ENCODE measurements around the gene PPRC1. TPM values are rescaled to one million over a fixed set of nuclear protein-coding genes. Genes with fewer than 3 reads are reported as not detected.

Gene PPRC1
- polyA plus RNA-seq, 2 donors, result 23.4 TPM

GRCh38 chr10:102123223-102123622 lies 9.6 kb upstream of the PPRC1 start:
- Histone ChIP-seq H3K36me3 (ENCODE audit: control insufficient read depth in 2 of 2, insufficient read depth in 2 of 2, low read length in 1 of 2) (no peaks in the 10 kb centered on the region), H3K27me3 (ENCODE audit: control insufficient read depth in 1 of 2, insufficient read depth in 2 of 2, low read length in 2 of 2) (no peaks in the 10 kb centered on the region), H3K27ac (ENCODE audit: low read depth in 2 of 2, low read length in 1 of 2) (no peak overlapping the region), H3K4me3 (ENCODE audit: low read depth in 1 of 2, low read length in 2 of 2) (no peak overlapping the region), H3K9me3 (ENCODE audit: control insufficient read depth in 2 of 2, insufficient read depth in 1 of 2, low read depth in 1 of 2, low read length in 1 of 2) (no peaks in the 10 kb centered on the region), H3K4me1 (ENCODE audit: control insufficient read depth in 2 of 2, insufficient read depth in 2 of 2, low read length in 1 of 2) (peaks cover 0 to 8% of the 10 kb centered on the region in 2 donors)
- 89 to 92% methylated on average over 3 of the region's 3 CpGs for WGBS, 2 donors

GRCh38 chr10:102131286-102132170 lies 1.3 kb upstream of the PPRC1 start:
- H3K27ac ChIP-seq (ENCODE audit: low read depth in 2 of 2, low read length in 1 of 2), result peak overlapping the region in 1 of 2 donors; percentile 1
- WGBS, 2 donors, result 77 to 81% methylated on average over 8 of the region's 8 CpGs
- no peaks in the 10 kb centered on the region for H3K27me3 ChIP-seq (ENCODE audit: control insufficient read depth in 1 of 2, insufficient read depth in 2 of 2, low read length in 2 of 2)

GRCh38 chr10:102132193-102132562 lies 662 bp upstream of the PPRC1 start:
- Histone ChIP-seq H3K27me3 (ENCODE audit: control insufficient read depth in 1 of 2, insufficient read depth in 2 of 2, low read length in 2 of 2) (no peaks in the 10 kb centered on the region), H3K4me3 (ENCODE audit: low read depth in 1 of 2, low read length in 2 of 2) (peak overlapping the region in 1 of 2 donors; percentile 73), H3K4me1 (ENCODE audit: control insufficient read depth in 2 of 2, insufficient read depth in 2 of 2, low read length in 1 of 2) (peaks cover 4 to 12% of the 10 kb centered on the region in 2 donors), H3K36me3 (ENCODE audit: control insufficient read depth in 2 of 2, insufficient read depth in 2 of 2, low read length in 1 of 2) (no peaks in the 10 kb centered on the region), H3K27ac (ENCODE audit: low read depth in 2 of 2, low read length in 1 of 2) (peak overlapping the region; percentile 57 to 72), H3K9me3 (ENCODE audit: control insufficient read depth in 2 of 2, insufficient read depth in 1 of 2, low read depth in 1 of 2, low read length in 1 of 2) (no peaks in the 10 kb centered on the region)
- 15 to 16% methylated on average over 8 of the region's 8 CpGs for WGBS, 2 donors

More at GRCh38 chr10:102131286-102132170, 1.3 kb upstream of the PPRC1 start:
- H3K4me1 ChIP-seq (ENCODE audit: control insufficient read depth in 2 of 2, insufficient read depth in 2 of 2, low read length in 1 of 2), result peaks cover 4 to 9% of the 10 kb centered on the region in 2 donors
- no peaks in the 10 kb centered on the region for H3K36me3 ChIP-seq (ENCODE audit: control insufficient read depth in 2 of 2, insufficient read depth in 2 of 2, low read length in 1 of 2)
- no peaks in the 10 kb centered on the region for H3K9me3 ChIP-seq (ENCODE audit: control insufficient read depth in 2 of 2, insufficient read depth in 1 of 2, low read depth in 1 of 2, low read length in 1 of 2)
- no peak overlapping the region for H3K4me3 ChIP-seq (ENCODE audit: low read depth in 1 of 2, low read length in 2 of 2)

GRCh38 chr10:102133373-102134195 lies 744 bp downstream of the PPRC1 start:
- WGBS, 2 donors, result 0% methylated on average over 40 to 48 of the region's 48 CpGs
- H3K27ac ChIP-seq (ENCODE audit: low read depth in 2 of 2, low read length in 1 of 2), result peak overlapping the region; percentile 88 to 89
- H3K9me3 ChIP-seq (ENCODE audit: control insufficient read depth in 2 of 2, insufficient read depth in 1 of 2, low read depth in 1 of 2, low read length in 1 of 2), result no peaks in the 10 kb centered on the region
- peaks cover 7% of the 10 kb centered on the region in 2 donors for H3K36me3 ChIP-seq (ENCODE audit: control insufficient read depth in 2 of 2, insufficient read depth in 2 of 2, low read length in 1 of 2)
- H3K4me3 ChIP-seq (ENCODE audit: low read depth in 1 of 2, low read length in 2 of 2), result peak overlapping the region; percentile 73 to 81
- H3K4me1 ChIP-seq (ENCODE audit: control insufficient read depth in 2 of 2, insufficient read depth in 2 of 2, low read length in 1 of 2), result peaks cover 4 to 12% of the 10 kb centered on the region in 2 donors
- no peaks in the 10 kb centered on the region for H3K27me3 ChIP-seq (ENCODE audit: control insufficient read depth in 1 of 2, insufficient read depth in 2 of 2, low read length in 2 of 2)

DNA sequence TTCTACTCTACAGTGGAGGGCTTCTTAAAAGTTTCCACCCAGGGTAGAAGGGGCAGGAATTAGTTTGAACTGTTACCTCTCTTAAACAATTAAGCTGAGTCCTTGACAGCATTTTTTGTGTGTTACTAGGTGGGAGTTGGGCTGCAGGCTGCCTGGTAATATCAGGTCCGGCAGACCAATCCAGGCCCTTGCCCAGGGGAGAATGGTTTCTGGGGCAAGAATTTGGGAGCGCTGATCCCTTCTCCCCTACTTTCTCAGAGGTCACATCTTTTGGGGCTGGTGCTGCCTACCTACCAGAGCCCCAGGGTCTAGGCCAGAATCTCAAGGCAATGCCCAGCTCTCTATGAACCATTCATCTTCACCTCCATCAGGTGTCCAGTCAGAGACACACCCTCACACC lies 1.6 kb downstream of the PPRC1 start:
- no peaks in the 10 kb centered on the region for H3K9me3 ChIP-seq (ENCODE audit: control insufficient read depth in 2 of 2, insufficient read depth in 1 of 2, low read depth in 1 of 2, low read length in 1 of 2)
- H3K4me3 ChIP-seq (ENCODE audit: low read depth in 1 of 2, low read length in 2 of 2), result peak overlapping the region in 1 of 2 donors; percentile 73
- WGBS, 2 donors, result 40 to 47% methylated on average over 2 of the region's 2 CpGs
- H3K27me3 ChIP-seq (ENCODE audit: control insufficient read depth in 1 of 2, insufficient read depth in 2 of 2, low read length in 2 of 2), result no peaks in the 10 kb centered on the region
- H3K36me3 ChIP-seq (ENCODE audit: control insufficient read depth in 2 of 2, insufficient read depth in 2 of 2, low read length in 1 of 2), result peaks cover 14 to 15% of the 10 kb centered on the region in 2 donors
- peak overlapping the region in 1 of 2 donors; percentile 65 for H3K27ac ChIP-seq (ENCODE audit: low read depth in 2 of 2, low read length in 1 of 2)
- H3K4me1 ChIP-seq (ENCODE audit: control insufficient read depth in 2 of 2, insufficient read depth in 2 of 2, low read length in 1 of 2), result peaks cover 4 to 12% of the 10 kb centered on the region in 2 donors

- H3K27ac ChIP-seq (ENCODE audit: low read depth in 2 of 2, low read length in 1 of 2), result peak overlapping the region; percentile 7 to 56
- 61 to 66% methylated on average over 7 of the region's 7 CpGs for WGBS, 2 donors
- no peak overlapping the region for H3K4me3 ChIP-seq (ENCODE audit: low read depth in 1 of 2, low read length in 2 of 2)
- H3K9me3 ChIP-seq (ENCODE audit: control insufficient read depth in 2 of 2, insufficient read depth in 1 of 2, low read depth in 1 of 2, low read length in 1 of 2), result no peaks in the 10 kb centered on the region
- H3K27me3 ChIP-seq (ENCODE audit: control insufficient read depth in 1 of 2, insufficient read depth in 2 of 2, low read length in 2 of 2), result no peaks in the 10 kb centered on the region
- H3K36me3 ChIP-seq (ENCODE audit: control insufficient read depth in 2 of 2, insufficient read depth in 2 of 2, low read length in 1 of 2), result peaks cover 21 to 31% of the 10 kb centered on the region in 2 donors
- H3K4me1 ChIP-seq (ENCODE audit: control insufficient read depth in 2 of 2, insufficient read depth in 2 of 2, low read length in 1 of 2), result peaks cover 4 to 16% of the 10 kb centered on the region in 2 donors
Observed at GRCh38 chr10:102135956-102136526, 3.2 kb downstream of the PPRC1 start.

- no peak overlapping the region for H3K4me3 ChIP-seq (ENCODE audit: low read depth in 1 of 2, low read length in 2 of 2)
- peaks cover 2 to 14% of the 10 kb centered on the region in 2 donors for H3K4me1 ChIP-seq (ENCODE audit: control insufficient read depth in 2 of 2, insufficient read depth in 2 of 2, low read length in 1 of 2)
- 88 to 92% methylated on average over 15 of the region's 15 CpGs for WGBS, 2 donors
- no peak overlapping the region for H3K27ac ChIP-seq (ENCODE audit: low read depth in 2 of 2, low read length in 1 of 2)
- H3K27me3 ChIP-seq (ENCODE audit: control insufficient read depth in 1 of 2, insufficient read depth in 2 of 2, low read length in 2 of 2), result no peaks in the 10 kb centered on the region
- no peaks in the 10 kb centered on the region for H3K9me3 ChIP-seq (ENCODE audit: control insufficient read depth in 2 of 2, insufficient read depth in 1 of 2, low read depth in 1 of 2, low read length in 1 of 2)
- H3K36me3 ChIP-seq (ENCODE audit: control insufficient read depth in 2 of 2, insufficient read depth in 2 of 2, low read length in 1 of 2), result peaks cover 35 to 46% of the 10 kb centered on the region in 2 donors
Observed at GRCh38 chr10:102139281-102140110, 6.7 kb downstream of the PPRC1 start.

GRCh38 chr10:102140218-102140617 lies 7.4 kb downstream of the PPRC1 start:
- Histone ChIP-seq H3K9me3 (ENCODE audit: control insufficient read depth in 2 of 2, insufficient read depth in 1 of 2, low read depth in 1 of 2, low read length in 1 of 2) (no peaks in the 10 kb centered on the region), H3K27me3 (ENCODE audit: control insufficient read depth in 1 of 2, insufficient read depth in 2 of 2, low read length in 2 of 2) (no peaks in the 10 kb centered on the region), H3K36me3 (ENCODE audit: control insufficient read depth in 2 of 2, insufficient read depth in 2 of 2, low read length in 1 of 2) (peaks cover 35 to 48% of the 10 kb centered on the region in 2 donors), H3K4me1 (ENCODE audit: control insufficient read depth in 2 of 2, insufficient read depth in 2 of 2, low read length in 1 of 2) (peaks cover 0 to 13% of the 10 kb centered on the region in 2 donors), H3K27ac (ENCODE audit: low read depth in 2 of 2, low read length in 1 of 2) (no peak overlapping the region), H3K4me3 (ENCODE audit: low read depth in 1 of 2, low read length in 2 of 2) (no peak overlapping the region)
- 76 to 88% methylated on average over 4 of the region's 4 CpGs for WGBS, 2 donors

All from esophagus (tissue), 2 donors.